NCI-H1694 treated with DMSO at 0.1 percent for 48 hours (cell line): ENCODE results near the gene TMEM50A.
"Not testable (repeated sequence)": the region's sequence is repeated elsewhere in the genome, so short reads cannot be mapped to it uniquely, and the experiment has no call there.

Experiments
- DNase-seq: peaks from one replicate; lab custom pipeline; 2025; lab: John Stamatoyannopoulos, UW

TMEM50A gene

GRCh38 chr1:25336922-25337354 is 1.2 kb upstream of the TMEM50A start:
- DNase-seq = not testable (repeated sequence)

- DNase-seq = not testable (repeated sequence)
Measured at GRCh38 chr1:25337483-25338187, 499 bp upstream of the TMEM50A start.

DNA sequence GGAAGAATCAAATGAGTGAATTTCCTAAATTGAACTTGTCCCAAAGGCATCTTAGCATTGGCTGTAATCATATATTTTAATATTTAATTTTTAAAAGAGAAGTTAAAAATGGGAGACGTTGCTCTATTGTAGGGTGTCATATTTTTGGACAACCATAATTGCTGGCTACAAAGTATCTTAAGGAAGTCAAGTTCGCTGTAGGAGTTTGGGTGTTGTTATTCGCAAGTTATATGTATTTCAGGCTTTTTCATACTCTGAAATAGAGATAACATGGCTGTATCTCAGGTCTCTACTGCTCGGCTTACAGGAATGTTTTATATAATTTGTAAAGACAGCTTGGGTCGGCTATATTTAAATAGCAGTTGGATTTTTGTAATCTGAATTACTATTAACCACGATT is 852 bp downstream of the TMEM50A start:
- DNase-seq = no peak

DNA sequence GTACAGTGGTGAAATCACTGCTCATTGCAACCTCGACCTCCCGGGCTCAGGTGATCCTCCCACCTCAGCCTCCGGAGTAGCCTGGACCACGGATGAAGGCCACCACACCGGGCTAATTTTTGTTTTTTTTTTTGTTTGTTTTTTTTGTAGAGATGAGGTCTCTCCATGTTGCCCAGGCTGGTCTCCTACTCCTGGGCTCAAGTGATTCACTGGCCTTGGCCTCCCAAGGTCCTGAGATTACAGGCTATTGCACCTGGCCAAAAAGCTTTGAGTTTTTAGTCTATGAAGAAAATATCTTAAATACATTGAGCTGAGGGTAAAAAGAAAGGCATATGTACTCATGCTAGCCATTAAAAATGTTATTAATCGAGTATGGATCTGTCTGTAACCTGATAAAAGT is 3.6 kb downstream of the TMEM50A start:
- DNase-seq = no peak

DNA sequence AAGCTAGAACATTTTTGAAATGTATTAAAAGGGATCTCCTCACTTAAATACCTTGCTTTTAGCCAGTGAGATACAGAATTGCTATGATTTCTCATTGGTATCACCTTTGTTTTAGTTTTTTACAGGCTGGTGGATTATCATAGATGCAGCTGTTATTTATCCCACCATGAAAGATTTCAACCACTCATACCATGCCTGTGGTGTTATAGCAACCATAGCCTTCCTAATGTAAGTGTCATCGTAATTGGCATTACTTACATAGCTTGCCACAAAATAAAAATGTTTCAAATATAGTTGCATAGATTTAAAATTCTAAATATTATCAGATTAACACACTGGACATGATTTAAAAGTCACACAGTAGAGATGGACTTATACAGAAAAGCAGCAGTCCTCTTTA is 4.7 kb downstream of the TMEM50A start:
- no peak for DNase-seq

GRCh38 chr1:25343872-25344271 is 5.7 kb downstream of the TMEM50A start:
- DNase-seq = no peak

DNA sequence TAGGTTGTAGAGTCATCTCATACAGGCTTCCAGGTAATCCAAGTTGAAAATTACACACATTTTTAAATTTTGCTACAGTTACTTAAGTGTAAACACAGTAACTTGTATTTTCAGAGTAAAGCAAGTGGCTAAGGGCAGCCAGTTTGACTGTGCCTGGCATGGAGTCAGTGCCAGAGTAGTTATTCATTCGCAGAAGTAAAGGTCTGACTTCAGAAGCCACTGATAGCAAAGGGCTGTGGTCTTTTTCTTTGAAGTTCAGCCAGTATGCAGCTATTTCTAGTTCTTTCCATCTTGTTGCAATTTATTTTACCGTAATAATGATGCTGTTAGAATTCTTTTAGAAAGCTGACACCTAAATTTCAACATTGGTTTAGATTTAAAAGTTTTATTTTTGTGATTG is 9.4 kb downstream of the TMEM50A start:
- DNase-seq = no peak

- no peak for DNase-seq
Measured at GRCh38 chr1:25349606-25350005, 11.5 kb downstream of the TMEM50A start.

GRCh38 chr1:25355841-25356395 is 17.8 kb downstream of the TMEM50A start:
- DNase-seq = no peak

GRCh38 chr1:25356441-25356840 is 18.3 kb downstream of the TMEM50A start:
- no peak for DNase-seq

- DNase-seq = no peak
Measured at GRCh38 chr1:25356848-25357247, 18.7 kb downstream of the TMEM50A start.

- DNase-seq = no peak
Measured at GRCh38 chr1:25360596-25361581, 22.8 kb downstream of the TMEM50A start.

- DNase-seq = no peak
Measured at GRCh38 chr1:25361901-25362300, 23.8 kb downstream of the TMEM50A start.

GRCh38 chr1:25362634-25363559 is 24.8 kb downstream of the TMEM50A start:
- not testable (repeated sequence) for DNase-seq

DNA sequence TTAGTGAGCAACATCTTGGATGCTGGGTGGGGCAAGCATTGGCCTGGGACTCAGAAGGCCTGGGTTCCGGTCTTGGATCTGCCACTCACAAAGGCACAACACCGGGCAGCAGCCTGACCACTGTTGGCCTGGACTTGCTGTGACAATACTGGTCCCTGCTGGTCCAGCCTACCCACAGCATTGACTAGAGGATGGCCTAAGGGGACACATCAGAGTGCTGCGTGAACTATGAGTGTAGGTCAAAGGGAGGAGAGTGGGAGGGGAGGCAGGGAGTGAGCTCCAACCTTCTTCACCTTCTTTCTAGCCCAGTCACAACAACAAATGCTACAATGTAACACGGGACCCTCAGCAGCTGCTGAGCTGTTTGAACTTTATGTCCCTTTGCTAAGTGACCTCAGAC is 31.1 kb downstream of the TMEM50A start:
- no peak for DNase-seq

DNA sequence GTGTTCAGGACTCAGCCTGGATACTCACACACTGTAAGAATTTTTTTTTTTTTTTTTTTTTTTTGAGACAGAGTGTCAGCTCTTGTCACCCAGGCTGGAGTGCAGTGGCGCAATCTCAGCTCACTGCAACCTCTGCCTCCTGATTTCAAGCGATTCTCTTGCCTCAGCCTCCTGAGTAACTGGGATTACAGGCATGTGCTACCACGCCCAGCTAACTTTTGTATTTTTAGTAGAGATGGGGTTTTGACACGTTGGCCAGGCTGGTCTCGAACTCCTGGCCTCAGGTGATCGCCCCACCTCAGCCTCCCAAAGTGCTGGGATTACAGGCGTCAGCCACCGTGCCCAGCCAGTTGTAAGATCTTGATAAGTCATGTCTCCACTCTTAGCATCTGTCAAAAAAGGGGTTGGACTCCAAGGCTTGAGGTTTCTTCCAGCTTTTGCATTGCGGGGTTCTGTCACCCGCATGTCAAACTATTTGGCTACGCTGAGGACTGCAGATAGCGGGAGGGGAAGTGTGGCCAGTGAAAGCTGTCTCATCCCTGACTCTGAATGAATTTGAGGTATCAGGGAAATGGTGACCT is 31.6 kb downstream of the TMEM50A start:
- DNase-seq = not testable (repeated sequence)

DNA sequence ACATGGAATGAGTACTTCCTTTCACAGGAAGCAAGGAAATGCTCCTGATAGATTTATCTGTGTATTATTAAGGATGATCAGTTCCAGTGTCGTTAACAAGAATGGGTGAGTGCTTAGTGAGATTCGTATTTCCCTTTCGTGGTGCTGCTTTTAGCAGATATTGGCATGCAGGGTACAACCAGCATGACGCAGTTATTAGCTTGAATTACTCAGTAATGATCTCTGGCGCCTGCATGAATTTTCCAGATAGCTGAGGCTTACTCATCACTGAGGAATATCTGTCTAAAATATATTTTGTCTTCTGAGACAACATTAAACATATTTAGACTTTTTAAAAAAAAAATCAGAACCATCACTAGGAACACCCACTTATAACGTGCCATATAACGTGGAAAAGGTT is 33.6 kb downstream of the TMEM50A start:
- not testable (repeated sequence) for DNase-seq

DNA sequence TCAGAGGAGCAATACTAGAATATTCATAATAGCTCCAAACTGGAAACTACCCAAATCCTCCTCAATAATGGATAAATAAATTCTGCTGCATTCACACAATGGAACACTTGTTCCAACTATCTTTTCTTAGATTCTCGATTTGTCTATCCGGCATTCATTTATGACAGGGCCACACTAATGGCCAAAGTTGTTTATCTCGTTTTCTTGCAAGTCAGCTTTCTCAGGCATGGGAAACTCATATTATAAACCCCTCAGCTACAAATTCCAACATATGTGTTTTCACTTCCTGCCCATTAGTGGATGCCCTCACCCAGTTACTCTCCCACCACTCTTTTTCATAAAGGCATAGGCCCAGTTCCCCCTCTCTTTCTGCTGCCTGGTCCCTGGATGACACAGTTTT is 40.2 kb downstream of the TMEM50A start:
- not testable (repeated sequence) for DNase-seq

DNA sequence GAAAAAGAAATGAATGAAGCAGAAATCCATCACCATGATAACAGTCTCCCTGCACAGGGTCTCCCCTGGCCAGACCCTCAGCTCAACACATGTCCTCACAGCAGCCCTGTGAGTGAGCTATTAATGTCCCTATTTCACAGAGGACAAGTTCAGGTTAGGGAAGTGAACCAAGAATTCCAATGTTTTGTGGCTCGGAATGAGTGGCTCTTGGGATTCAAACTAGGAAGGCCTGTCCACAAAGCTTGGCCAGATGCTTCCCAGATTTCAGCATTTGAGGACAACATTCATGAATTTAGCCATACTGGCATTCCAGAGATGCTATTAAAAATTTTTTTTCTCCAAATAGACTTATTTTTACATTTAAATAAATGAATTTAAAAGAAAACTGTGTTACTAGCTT is 44.4 kb downstream of the TMEM50A start:
- DNase-seq = not testable (repeated sequence)

DNA sequence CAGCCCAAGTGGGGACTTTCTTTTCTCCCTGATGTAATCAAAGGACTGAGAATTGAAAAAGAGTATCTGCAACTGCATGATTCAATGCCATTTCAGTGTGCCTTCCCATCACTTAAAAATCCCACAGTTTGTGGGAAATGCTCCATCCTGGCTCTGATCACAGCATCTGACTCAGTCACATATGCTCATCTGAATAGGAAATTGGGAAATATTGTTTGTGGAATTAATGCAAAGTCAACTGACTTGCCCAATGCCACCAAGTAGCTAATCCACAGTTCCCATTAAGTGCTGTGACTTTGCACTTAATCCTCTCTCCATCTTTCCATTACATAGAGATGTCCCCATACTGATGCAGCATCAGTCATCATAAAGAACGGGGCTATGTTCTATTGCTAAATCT is 45.0 kb downstream of the TMEM50A start:
- DNase-seq = not testable (repeated sequence)

- not testable (repeated sequence) for DNase-seq
Measured at GRCh38 chr1:25383875-25384274, 45.7 kb downstream of the TMEM50A start.
